Measurements from ENCODE around the gene APOBEC3B.
A peak's percentile ranks its signal among the peaks of the same experiment; 100 is the strongest.
"Not testable (repeated sequence)": the region's sequence is repeated elsewhere in the genome, so short reads cannot be mapped to it uniquely, and the experiment has no call there.

The APOBEC3B gene

GRCh38 chr22:38981992-38982927, at the start of gene APOBEC3B:
APOBEC3B (plus strand) TSS chr22:38982347; CDS start chr22:38982454, 107 bp downstream.
- peak; percentile 63 for DNase-seq

- peak; percentile 73 for DNase-seq
Observed at GRCh38 chr22:38935023-38935422, 47.1 kb upstream of the APOBEC3B start.

- DNase-seq = no peak
Observed at GRCh38 chr22:38935616-38936015, 46.5 kb upstream of the APOBEC3B start.

GRCh38 chr22:38936562-38936961, 45.6 kb upstream of the APOBEC3B start:
- DNase-seq = no peak

GRCh38 chr22:38937036-38937435, 45.1 kb upstream of the APOBEC3B start:
- no peak for DNase-seq

- DNase-seq = no peak
Observed at GRCh38 chr22:38937541-38937940, 44.6 kb upstream of the APOBEC3B start.

- DNase-seq = no peak
Observed at GRCh38 chr22:38938221-38938620, 43.9 kb upstream of the APOBEC3B start.

- no peak for DNase-seq
Observed at GRCh38 chr22:38938925-38939324, 43.2 kb upstream of the APOBEC3B start.

GRCh38 chr22:38940811-38941384, 41.2 kb upstream of the APOBEC3B start:
- no peak for DNase-seq

- no peak for DNase-seq
Observed at GRCh38 chr22:38941488-38941987, 40.6 kb upstream of the APOBEC3B start.

GRCh38 chr22:38942702-38943101, 39.4 kb upstream of the APOBEC3B start:
- DNase-seq = no peak

GRCh38 chr22:38943201-38943600, 38.9 kb upstream of the APOBEC3B start:
- DNase-seq = no peak

- no peak for DNase-seq
Observed at GRCh38 chr22:38943882-38944281, 38.3 kb upstream of the APOBEC3B start.

GRCh38 chr22:38944653-38945052, 37.5 kb upstream of the APOBEC3B start:
- DNase-seq = no peak

GRCh38 chr22:38945706-38946338, 36.3 kb upstream of the APOBEC3B start:
- not testable (repeated sequence) for DNase-seq

GRCh38 chr22:38946771-38947170, 35.4 kb upstream of the APOBEC3B start:
- DNase-seq = no peak

GRCh38 chr22:38947321-38948140, 34.6 kb upstream of the APOBEC3B start:
- no peak for DNase-seq

GRCh38 chr22:38948181-38948940, 33.8 kb upstream of the APOBEC3B start:
- DNase-seq = no peak

GRCh38 chr22:38949889-38950405, 32.2 kb upstream of the APOBEC3B start:
- no peak for DNase-seq

GRCh38 chr22:38950527-38951295, 31.4 kb upstream of the APOBEC3B start:
- DNase-seq = no peak

GRCh38 chr22:38951734-38952133, 30.4 kb upstream of the APOBEC3B start:
- no peak for DNase-seq

Measured in NCI-H510A (cell line).